SK-N-MC (cell line): ENCODE data around the gene BID.

Source experiments
- DNase-seq: peaks from one replicate; pipeline ENCODE4 v3.0.0-alpha.2; 2011; ENCODE audit warnings: low read depth, low spot score
- H3K27ac ChIP-seq: fragments of 200-600 bp; sonication (generic); 2 replicates; pipeline ENCODE4 v1.5.1; 2016; ENCODE audit warnings: mixed run types
- H3K36me3 ChIP-seq: fragments of 200-600 bp; sonication (generic); 2 replicates; pipeline ENCODE4 v1.6.1; 2017; ENCODE audit warnings: antibody characterized with exemption, low read length, mixed read lengths; ENCODE audit not compliant: insufficient read depth
- H3K4me3 ChIP-seq: fragments of 200-600 bp; sonication (generic); 2 replicates; pipeline ENCODE4 v1.5.1; 2016
- H3K9ac ChIP-seq: fragments of 200-600 bp; sonication (generic); 2 replicates; pipeline ENCODE4 v1.8.0; 2017; ENCODE audit warnings: mixed run types, mixed read lengths; ENCODE audit not compliant: insufficient read length
- H3K9me3 ChIP-seq: fragments of 200-600 bp; sonication (generic); 2 replicates; pipeline ENCODE4 v1.6.1; 2017; ENCODE audit warnings: low read depth, mild to moderate bottlenecking, antibody characterized with exemption, low read length, moderate library complexity, mixed read lengths
- EZH2 ChIP-seq: fragments of 200-600 bp; sonication (generic); IDR thresholded peaks from one replicate; pipeline ENCODE4 v1.6.1; 2017; ENCODE audit warnings: antibody characterized with exemption
- FOXP2 ChIP-seq: optimal IDR thresholded peaks from 2 replicates; pipeline ENCODE3; 2011; ENCODE audit warnings: mild to moderate bottlenecking, moderate library complexity; ENCODE audit not compliant: insufficient read depth; ENCODE audit errors: extremely low read length, control extremely low read depth
- POLR2AphosphoS5 ChIP-seq: IDR thresholded peaks from 2 replicates; pipeline ENCODE4 v1.6.1; 2012; ENCODE audit warnings: mild to moderate bottlenecking, low read depth, low read length, borderline replicate concordance

BID gene

GRCh38 chr22:17692841-17693240 is 81.4 kb downstream of the BID start:
- Histone ChIP-seq H3K9me3 (no peaks in the 10 kb centered on the region), H3K4me3 (no peak overlapping the region), H3K36me3 (no peaks in the 10 kb centered on the region), H3K27ac (no peak overlapping the region), H3K9ac (no peak overlapping the region)
- no peak for DNase-seq
- TF ChIP-seq POLR2AphosphoS5 (no peak), EZH2 (no peak), FOXP2 (no peak)

GRCh38 chr22:17684245-17684644 is 90.0 kb downstream of the BID start:
- Histone ChIP-seq H3K9ac (no peak overlapping the region), H3K4me3 (no peak overlapping the region), H3K9me3 (no peaks in the 10 kb centered on the region), H3K27ac (no peak overlapping the region), H3K36me3 (peaks cover 4% of the 10 kb centered on the region; the same call in 1 of the 2 replicates)
- no peak for DNase-seq
- TF ChIP-seq FOXP2: no peak
- TF ChIP-seq EZH2: no peak
- TF ChIP-seq POLR2AphosphoS5: no peak
